ENCODE data around the gene DUOXA2.

- TF ChIP-seq EP300 (IDR thresholded peaks at IDR 0.05), result no peak
- TF ChIP-seq CTCF (IDR thresholded peaks at IDR 0.05), result no peak
- TF ChIP-seq POLR2A (IDR thresholded peaks at IDR 0.05), result no peak
These were observed 3.4 kb downstream of the DUOXA2 start for GRCh38 chr15:45117308-45118130.

All from gastroesophageal sphincter (tissue), 3 donors.